Activated effector memory CD4-positive, alpha-beta T cell treated with anti-CD3 and anti-CD28 coated beads, Interleukin-2, amount 50 U/mL, for 16 hours (primary cell): ENCODE data around the gene PKP2.
"Not testable (repeated sequence)": the region's sequence is repeated elsewhere in the genome, so short reads cannot be mapped to it uniquely, and the experiment has no call there.

ENCODE experiments used
- DNase-seq: peaks from one replicate; pipeline ENCODE4 v3.0.0-alpha.2; 2020

Gene PKP2

DNA sequence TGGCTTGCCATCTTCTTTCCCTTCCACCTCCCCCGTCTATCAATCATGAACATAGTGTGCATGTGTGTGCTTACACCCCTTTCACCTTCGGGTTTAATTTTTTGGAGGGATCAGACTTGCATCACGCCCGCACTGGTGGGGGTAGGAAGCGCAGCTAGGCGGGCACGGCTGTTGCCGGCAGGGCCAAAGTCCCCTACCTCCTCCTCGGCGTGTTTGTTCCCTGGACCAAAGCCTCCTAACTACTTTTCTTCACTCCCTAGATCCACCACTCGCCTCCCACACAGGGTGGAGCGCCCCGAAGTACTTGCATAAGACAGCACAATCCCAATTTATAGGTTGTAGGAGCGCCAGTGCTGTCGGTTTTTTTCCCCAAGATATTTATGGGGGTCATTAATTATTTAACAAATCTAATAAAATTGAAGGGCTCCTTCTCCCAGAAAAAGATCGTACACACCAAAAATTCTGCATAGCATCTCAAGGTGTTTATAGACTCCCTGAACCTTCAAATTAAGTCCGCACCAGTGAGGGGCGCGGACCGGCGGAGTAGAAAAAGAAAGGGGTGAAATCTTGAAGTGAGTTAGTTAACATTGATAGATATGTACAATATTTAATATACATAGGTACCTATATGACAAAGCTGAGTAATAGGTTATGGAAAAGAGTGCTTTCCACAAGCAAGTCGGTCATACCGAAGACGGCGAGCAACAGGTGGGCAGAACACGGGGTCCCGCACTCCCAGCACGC is 717 bp downstream of the PKP2 start:
- no peak for DNase-seq

DNA sequence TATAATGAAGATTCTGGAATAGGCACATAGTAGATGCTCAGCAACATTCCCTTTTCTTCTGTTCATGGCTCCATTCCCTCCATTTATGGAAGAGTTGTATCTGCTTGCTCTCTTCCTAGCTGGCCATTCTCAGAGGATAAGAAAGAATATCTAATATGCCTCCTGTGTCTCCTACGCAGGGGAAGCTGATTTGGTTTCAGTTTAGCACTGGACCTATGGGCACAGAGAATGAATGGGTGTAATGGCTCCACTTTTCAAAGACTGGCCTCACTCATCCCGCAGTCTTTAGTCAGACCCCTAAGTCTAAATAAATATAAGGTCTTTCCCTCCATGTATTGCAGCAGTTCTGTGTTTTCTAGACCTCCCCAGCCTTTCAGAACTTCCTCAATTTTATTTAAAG is 2.0 kb downstream of the PKP2 start:
- no peak for DNase-seq

DNA sequence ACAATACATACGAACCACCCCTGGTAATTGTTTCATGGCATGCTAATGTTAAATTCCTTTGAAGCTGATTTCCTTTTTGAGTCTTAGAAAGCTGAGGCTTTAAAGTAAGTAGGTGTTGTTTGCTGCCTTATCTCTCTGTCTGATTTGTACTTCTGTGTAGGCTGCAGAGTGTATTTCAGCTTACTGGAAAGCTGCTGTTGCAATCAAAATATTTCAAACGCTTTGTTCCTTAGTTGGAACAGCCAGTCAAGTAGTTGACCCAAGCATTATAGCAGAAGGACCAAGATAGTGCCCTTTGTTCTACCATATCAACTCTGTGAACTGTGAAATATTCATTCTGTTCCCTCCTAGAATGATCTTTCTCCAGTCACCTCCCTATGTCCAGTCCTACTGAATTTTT is 3.1 kb downstream of the PKP2 start:
- DNase-seq = no peak

DNA sequence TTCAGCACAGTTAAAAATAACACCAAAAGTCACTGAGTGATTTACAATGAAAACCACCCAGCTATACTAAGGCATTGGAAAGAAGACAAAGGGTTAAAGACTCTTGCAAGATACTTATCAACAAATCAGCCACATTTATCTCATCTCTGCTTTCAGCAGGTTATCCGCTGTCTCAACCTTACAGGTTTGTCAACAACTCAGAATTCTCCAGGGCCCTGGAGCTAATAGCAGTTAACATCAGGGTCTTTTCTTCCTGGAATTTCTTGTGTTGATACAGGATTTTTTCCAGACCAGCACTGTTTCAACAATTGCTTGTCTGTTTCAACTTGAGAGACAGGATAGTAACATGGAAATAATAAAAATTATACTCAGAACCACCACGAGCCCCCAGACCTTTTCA is 3.5 kb downstream of the PKP2 start:
- no peak for DNase-seq

DNA sequence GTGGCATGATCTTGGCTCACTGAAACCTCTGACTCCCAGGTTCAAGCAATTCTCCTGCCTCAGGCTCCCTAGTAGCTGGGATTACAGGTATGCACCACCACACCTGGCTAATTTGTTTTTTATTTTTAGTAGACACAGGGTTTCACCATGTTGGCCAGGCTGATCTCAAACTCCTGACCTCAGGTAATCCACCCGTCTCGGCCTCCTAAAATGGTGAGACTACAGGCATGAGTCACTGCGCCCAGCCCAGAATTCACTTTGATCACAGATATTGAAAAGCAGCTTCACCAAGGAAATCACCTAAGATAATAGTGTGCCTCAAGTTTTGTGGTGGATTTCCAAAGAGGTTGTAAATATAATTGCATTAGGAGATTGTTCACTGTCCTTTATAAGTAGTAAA is 4.2 kb downstream of the PKP2 start:
- DNase-seq = not testable (repeated sequence)

DNA sequence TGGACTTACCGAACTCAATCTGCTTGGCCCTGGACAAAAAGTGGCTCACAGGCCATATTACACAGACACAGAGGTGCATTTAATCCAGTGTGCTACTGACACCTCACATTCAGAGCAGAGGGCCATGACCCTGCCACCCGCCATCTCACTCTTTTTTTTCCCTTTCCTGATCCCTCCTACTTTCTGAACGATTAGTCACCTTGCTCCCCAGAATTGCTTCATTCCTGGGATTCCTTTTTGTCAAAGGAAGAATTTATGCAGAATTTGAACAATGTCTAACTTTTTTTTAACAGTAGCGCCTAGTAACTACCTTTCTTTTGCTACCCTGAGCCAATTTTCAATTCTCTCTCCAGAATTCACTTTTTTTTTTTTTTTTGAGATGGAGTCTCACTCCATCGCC is 4.6 kb downstream of the PKP2 start:
- DNase-seq = no peak

DNA sequence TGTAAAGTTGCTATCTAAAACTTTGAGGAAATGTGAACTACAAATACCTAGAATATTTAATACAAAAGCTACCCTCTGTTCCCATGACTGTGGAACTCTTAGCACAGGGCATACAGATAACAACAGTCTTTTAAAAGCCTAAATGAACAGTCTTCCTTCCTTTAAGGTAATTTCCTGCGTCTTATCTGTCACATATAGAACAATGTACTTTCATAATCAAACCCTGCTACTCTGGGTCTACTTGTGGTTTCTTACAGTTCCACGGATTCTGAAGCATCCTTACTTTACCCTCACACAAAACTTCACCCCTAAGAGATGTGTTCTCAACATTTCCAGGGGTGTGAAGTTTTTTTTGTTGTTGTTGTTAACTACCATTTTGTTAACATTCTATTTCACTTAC is 5.1 kb downstream of the PKP2 start:
- DNase-seq = no peak

DNA sequence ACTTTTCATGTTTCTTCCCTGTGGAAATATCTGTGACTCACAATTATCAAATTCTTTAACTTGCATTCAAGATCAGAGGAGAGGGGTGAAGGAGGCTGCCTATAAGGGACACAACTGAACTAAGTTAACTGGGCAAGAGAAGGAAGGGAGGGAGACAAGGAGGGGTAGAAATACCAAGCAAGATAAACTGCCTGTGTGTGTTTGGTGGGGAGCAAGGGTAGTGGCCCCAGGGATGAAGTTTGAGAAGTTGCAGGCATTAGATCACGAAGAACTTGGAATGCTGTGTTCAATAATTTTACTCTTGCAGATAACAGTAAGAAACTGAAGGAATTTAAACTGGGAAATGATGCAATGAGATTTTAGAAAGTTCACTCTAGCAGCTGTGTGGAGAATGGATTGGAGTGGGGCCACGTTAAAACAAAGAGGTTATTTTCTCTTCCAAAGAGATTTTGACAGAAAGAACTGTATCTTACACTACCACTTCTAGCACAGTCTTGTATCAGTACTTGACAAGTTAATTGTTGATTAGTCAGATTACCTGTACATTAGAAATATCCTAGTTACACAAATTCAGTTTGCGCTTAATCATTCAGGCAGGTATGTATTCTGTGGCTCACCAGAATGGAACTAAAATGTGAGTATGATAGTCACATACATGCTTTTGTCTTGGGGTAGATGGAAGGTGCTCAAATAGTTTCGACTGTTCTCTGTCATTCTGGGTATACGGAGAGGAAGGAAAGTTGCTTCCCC is 7.4 kb downstream of the PKP2 start:
- DNase-seq = no peak

DNA sequence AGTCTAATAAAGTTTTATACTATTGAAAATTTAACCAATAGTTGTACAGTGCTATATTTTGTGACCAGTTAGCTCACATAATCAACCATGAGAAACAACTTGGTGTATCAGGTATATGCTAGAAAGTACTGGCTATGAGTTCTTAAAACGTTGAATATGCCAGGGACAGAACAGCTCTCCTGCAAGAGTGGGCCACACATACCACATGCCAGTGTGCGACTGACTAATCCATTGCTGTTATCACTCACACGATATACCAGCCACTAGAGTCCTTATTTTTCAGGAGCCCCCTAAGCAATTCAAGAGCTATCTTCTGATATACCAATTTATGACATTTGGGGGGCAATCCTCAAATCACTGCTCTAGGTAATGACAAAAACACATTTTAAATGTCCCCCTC is 9.5 kb downstream of the PKP2 start:
- DNase-seq = no peak

DNA sequence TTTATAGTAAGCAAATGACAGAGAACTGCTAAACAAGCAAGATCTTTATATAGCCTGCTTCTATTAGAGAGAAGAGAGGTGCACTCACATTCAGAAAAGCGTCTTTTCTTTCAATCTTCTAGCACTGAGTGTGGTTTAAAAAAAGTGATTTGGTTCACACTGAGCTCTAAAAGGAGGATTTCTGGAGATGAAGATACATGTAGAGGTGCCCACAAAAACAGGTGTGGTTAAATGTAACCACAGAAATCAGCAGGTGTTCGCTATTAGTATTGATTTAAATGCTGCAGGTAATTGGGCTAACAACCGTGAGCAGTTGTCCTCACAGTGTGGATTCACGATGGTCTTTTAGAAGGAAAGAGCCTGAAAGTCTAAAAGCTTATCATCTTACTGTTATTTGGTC is 10.7 kb downstream of the PKP2 start:
- DNase-seq = no peak

DNA sequence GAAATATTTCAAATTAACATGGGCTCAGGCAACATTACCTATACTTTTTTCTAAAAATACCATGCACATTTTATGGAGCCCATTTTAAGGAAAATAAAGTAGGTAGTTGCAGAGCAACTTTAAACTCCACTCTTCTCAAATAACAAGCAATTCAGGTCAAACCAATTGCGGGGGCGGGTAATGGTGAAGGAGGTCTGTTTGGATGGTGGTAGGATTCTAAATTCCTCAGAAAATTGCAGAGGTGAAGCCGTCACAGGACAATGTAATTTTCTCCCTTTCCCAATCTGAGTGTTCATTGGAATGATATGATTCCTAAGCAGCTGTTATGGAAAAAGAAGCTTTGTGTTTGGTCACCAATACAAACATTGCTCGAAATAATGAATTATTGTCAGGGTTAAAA is 11.6 kb downstream of the PKP2 start:
- no peak for DNase-seq

DNA sequence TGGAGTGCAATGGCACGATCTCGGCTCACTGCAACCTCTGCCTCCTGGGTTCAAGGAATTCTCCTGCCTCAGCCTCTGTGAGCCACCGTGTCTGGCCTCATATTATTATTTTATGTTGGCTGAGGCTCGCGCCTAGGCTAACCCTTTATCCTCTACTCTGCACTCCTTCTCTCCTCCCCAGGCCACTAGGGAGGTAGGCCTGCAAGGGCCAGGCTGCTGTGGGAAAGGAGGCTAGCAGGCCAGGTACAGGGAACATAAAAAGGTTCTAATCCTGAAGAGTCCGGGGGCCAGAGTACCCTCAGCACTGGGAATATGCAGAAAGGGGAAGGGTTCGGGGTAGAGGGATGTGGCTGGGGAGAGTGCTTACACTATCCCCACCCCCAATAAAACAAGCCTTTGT is 14.9 kb downstream of the PKP2 start:
- DNase-seq = no peak

DNA sequence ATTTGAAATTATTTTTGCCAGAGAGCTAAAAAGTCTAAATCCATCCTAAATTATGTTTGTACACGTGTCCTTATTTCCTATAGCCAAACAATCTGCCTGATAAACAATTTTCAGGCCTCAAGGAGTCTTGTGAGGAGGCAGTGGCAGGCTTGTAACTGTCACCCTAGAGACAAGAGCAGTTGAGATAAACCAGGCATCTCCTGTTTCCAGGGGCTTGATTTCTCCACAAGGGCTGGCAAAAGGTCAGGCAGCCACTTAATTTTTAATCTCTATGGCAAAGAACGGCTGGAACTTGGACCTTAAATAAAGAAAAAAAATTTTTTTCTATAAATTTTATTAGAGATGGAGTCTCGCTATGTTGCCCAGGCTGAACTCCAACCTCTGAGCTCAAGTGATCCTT is 15.5 kb downstream of the PKP2 start:
- DNase-seq = no peak

DNA sequence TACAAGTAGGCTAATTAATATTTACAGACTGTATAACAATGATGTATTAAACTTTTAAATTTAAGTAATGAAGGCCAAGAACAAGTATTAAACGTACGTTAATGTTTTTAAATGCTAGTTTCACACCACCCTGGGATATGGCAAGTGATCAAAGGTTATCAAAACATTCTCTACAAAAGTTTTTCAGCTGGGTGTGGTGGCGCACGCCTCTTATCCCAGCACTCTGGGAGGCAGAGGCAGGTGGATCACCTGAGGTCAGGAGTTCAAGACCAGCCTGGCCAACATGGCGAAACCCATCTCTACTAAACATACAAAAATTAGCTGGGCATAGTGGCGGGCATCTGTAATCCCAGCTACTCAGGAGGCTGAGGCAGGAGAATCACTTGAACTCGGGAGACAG is 17.5 kb downstream of the PKP2 start:
- not testable (repeated sequence) for DNase-seq

DNA sequence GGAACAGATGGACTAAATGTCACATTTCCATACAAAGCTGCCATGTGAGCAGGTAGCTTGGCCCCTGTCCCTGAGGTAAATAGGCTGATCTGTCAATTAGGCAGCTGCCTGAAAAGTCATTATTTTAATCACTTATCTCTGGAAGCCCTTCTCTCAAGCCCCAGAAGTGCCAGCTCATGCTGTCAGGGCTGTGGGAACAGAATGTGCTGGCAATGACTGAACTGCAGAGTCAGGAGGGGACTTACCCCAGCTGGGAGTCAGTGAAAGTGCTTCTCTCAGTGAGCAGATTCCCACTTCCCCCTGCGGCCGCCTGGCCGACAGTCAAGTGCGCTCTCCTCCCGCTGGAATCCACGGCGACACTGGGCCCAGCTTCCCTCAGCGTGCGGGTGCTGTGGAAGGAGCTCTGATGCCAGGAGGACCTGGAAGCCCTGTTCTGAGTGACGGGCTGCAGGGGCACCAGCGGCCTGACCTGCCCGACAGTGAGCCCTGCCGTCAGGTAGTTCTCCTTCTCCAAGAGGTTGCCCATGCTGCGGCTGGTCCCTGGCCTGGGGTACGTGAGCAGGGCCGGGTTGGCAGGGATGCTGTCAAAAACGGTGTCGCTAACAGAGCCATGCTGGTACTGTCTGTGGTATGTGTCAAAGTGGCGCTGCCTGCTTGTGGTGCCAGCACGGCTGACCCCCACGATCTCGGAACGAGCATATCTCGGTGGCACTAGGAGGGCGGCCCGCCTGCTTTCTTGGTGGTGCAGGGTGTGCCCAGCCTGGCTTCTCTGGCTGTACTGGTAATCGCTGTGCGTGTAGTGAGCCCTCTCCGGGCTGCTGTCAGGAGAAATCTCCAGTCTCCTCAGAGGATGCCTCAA is 18.7 kb downstream of the PKP2 start:
- DNase-seq = no peak

DNA sequence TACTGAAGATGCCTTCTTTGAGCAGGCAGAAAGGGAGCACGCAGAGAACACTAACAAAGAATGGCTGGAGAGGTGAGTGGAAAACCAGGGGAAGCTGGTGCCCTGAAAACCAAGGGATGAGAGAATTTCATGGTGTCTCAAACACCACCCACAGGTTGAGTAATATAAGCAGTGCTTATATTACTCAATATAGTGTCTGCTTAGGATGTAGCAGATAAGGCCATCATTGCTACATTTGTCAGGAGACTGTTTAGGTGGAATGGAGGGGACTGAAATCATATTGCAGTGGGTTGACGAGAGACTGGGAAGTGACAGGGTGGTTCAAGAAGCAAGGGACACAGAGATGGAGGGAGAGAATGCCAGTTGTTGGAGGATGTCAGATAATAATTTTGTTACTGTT is 20.6 kb downstream of the PKP2 start:
- no peak for DNase-seq

DNA sequence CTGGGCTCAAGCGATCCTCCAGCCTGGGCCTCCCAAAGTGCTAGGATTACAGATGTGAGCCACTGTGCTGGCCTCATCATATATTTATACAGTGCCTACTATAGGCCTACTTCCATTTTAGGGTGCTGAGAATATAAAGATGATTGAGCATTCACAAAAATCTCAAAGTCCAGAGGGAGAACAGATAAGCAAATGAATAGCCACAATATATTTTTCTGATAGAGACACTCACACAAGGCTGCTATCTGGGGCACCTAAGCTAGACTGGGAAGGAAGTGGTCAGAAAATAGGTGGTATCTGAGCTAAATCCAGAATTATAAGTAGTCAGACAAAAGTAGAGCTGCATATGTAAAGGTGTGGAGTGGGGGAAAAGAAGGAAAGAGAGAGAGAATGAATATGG is 21.6 kb downstream of the PKP2 start:
- no peak for DNase-seq

DNA sequence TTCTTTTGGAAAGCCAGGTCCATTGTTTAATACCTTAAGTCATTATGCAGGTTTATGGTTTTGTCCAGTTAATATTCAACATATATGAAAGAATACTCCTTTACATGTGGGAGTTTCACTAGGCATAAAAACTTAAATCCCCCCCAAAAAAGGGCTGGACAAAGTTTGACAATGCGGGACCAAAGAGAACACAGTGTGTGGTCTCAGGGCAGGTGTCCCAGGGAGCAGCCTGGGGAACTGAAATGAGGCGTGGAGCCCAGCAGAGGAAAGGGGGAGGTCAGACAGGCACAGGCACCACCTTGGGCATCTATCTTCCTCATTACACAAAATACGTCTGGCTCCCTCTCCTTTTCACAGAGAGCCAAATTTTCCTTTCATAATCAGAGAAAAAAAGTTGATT is 22.5 kb downstream of the PKP2 start:
- DNase-seq = no peak

DNA sequence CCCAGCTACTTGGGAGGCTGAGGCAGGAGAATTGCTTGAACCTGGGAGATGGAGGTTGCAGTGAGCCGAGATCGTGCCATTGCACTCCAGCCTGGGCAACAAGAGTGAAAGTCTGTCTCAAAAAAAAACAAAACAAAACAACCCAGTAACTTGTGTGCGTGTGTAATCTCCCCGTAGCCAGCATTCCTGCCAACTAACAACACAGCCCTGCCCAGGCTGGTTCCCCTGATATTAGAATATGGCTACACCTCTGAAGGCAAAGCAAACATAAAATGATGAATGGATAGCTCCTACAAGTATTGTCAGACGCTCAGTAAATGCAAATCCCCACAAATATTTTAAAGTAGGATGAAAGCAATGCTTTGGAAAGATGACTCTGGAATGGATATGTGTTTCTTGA is 24.2 kb downstream of the PKP2 start:
- not testable (repeated sequence) for DNase-seq

DNA sequence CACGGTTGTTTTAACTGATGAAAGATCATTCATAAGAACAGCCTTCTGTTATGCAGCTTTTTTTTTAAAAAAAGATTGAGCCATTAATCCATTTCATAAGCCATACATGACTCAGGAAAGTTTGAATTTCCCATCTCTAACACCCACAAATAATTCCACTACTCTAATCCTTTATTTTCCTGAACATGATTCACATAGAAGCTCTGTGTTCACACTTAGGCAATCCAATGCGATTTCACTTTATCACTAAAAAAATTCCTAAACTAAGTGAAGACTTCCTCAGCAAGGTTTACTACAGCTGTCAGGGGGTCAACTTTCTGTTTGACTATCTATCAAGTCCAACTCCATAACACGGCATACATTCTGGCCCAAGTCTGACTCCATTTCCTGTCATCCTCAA is 25.9 kb downstream of the PKP2 start:
- DNase-seq = no peak

DNA sequence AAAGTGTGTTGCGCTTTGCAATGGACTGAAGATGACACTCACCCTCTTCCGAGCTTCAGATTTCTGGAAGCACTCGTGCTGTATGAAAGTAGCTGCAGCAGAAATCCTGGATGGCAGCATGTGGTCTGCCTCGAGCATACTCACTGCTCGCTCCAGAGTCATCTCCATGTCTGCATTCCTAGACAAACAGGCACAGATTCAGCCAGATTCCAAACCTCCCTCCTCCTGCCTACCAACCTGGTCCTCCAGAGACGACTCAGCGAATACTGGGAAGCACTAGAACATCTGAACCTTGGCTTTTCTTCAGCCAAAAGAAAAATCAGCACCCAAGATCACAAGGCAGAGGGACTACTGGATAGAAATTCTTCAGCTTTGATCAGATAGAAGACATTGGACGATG is 27.7 kb downstream of the PKP2 start:
- DNase-seq = no peak

DNA sequence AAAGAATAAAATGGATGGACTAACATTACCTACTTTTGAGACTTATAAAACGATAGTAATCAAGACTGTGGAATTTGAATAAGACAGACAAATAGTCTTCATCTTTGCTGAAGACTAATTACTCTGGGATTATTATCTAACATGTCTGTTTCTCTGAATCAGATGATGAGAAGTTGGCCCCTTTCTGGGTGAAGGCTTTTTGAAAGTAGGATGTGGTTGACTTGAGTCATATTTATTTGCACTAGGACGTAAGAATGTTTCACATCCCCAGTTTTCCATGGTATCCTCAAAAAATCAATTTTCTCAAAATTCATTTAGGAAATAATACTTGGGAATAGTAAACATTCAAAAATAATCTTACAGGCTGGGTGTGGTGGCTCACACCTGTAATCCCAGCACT is 31.8 kb downstream of the PKP2 start:
- no peak for DNase-seq

DNA sequence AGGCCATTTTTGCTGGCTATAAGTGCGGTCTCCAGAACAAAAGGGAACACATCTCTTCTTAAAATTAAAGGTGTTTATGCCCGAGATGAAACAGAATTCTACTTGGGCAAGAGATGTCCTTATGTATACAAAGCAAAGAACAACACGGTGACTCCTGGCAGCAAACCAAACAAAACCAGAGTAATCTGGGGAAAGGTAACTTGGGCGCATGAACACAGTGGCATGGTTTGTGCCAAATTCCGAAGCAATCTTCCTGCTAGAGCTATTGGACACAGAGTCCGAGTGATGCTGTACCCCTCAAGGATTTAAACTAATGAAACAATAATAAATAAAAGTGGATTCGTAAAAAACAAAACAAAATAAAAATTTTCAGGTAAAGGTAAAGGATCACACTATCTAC is 33.4 kb downstream of the PKP2 start:
- DNase-seq = no peak

DNA sequence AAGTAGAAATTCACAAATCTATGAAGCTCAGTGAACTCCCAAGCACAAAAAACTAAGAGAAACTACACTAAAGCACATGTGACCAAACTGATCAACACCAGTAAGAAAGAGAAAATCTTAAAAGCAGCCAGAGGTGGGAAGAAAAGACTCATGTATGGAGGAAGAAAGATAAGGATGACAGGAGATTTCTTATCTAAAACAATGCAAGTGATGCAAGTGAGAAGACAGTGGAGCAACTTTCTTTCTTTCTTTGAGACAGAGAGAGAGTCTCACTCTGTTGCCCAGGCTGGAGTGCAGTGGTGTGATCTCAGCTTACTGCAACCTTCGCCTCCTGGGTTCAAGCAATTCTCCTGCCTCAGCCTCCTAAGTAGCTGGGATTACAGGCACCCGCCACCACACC is 34.9 kb downstream of the PKP2 start:
- not testable (repeated sequence) for DNase-seq
